IMR-90 (cell line): ENCODE data around the gene SERPINB3. TPM values are rescaled to one million over a fixed set of nuclear protein-coding genes. Genes with fewer than 3 reads are reported as not detected.

Experiments
- ATAC-seq: fragments of 200-7000 bp; cut with Tn5 transposase; 2 replicates; pipeline ENCODE4 v1.9.1; 2020; ENCODE audit warnings: low read depth, mild to moderate bottlenecking, moderate library complexity
- BruUV-seq: library from RNA; stranded (reverse); fragments of 400-500 nt; replicated peaks from 2 replicates; lab custom pipeline; 2021; lab: Mats Ljungman, UMichigan
- CTCF ChIA-PET: fragments of 300-600 bp; formaldehyde crosslinking; extraction: SDS; loops from one replicate; lab custom pipeline; 2021; ENCODE audit warnings: antibody characterized with exemption; lab: Yijun Ruan, JAX
- POLR2A ChIA-PET: fragments of 300-600 bp; sonication (Branson Sonifier 250); formaldehyde crosslinking; loops from one replicate; lab custom pipeline; 2022; ENCODE audit warnings: antibody characterized with exemption; ENCODE audit not compliant: unreplicated experiment; lab: Charles Lee
- DNase-seq: peaks from one replicate; pipeline ENCODE4 v3.0.0; 2013
- H2AFZ ChIP-seq: replicated peaks from 2 replicates; pipeline ENCODE3; 2013; ENCODE audit warnings: low read length, mild to moderate bottlenecking; ENCODE audit not compliant: poor library complexity
- H2AK5ac ChIP-seq: 2 replicates; pipeline ENCODE4 v1.6.1; 2013; ENCODE audit warnings: low read depth, low read length, inconsistent platforms
- H2AK9ac ChIP-seq: replicated peaks from 2 replicates; pipeline ENCODE3; 2013; ENCODE audit warnings: mild to moderate bottlenecking, low read depth, low read length, moderate library complexity; ENCODE audit not compliant: poor library complexity
- H2BK120ac ChIP-seq: 2 replicates; pipeline ENCODE4 v1.6.1; 2013; ENCODE audit warnings: low read depth, low read length, inconsistent platforms
- H2BK15ac ChIP-seq: 3 replicates; pipeline ENCODE4 v1.6.1; 2013; ENCODE audit warnings: low read depth, low read length, inconsistent platforms
- H2BK20ac ChIP-seq: 2 replicates; pipeline ENCODE4 v1.6.1; 2013; ENCODE audit warnings: low read depth, mild to moderate bottlenecking, inconsistent platforms, low read length, moderate library complexity
- H2BK5ac ChIP-seq: 2 replicates; pipeline ENCODE4 v1.6.1; 2013; ENCODE audit warnings: mild to moderate bottlenecking, low read depth, low read length, inconsistent platforms; ENCODE audit not compliant: poor library complexity, severe bottlenecking
- H3K14ac ChIP-seq: replicated peaks from 2 replicates; pipeline ENCODE4 v1.6.1; 2013; ENCODE audit warnings: low read depth, low read length, inconsistent platforms
- H3K18ac ChIP-seq: 2 replicates; pipeline ENCODE4 v1.6.1; 2013; ENCODE audit warnings: low read depth, low read length, control low read depth
- H3K23ac ChIP-seq: 2 replicates; pipeline ENCODE4 v1.6.1; 2013; ENCODE audit warnings: low read depth, low read length, inconsistent platforms
- H3K27ac ChIP-seq: 2 replicates; pipeline ENCODE4 v1.5.1; 2013; ENCODE audit warnings: mild to moderate bottlenecking, control low read depth, low read length; ENCODE audit not compliant: insufficient read depth
- H3K27me3 ChIP-seq: 2 replicates; pipeline ENCODE4 v1.6.1; 2013; ENCODE audit warnings: low read length; ENCODE audit not compliant: control insufficient read depth, insufficient read depth
- H3K36me3 ChIP-seq: 2 replicates; pipeline ENCODE4 v1.6.1; 2013; ENCODE audit warnings: low read length, mixed read lengths; ENCODE audit not compliant: control insufficient read depth, insufficient read depth
- H3K4ac ChIP-seq: 2 replicates; pipeline ENCODE4 v1.6.1; 2013; ENCODE audit warnings: low read depth, low read length, inconsistent platforms
- H3K4me1 ChIP-seq: 2 replicates; pipeline ENCODE4 v1.6.1; 2013; ENCODE audit warnings: low read length, mixed read lengths; ENCODE audit not compliant: control insufficient read depth, insufficient read depth
- H3K4me2 ChIP-seq: 2 replicates; pipeline ENCODE4 v1.6.1; 2013; ENCODE audit warnings: low read depth, mild to moderate bottlenecking, control low read depth, low read length, moderate library complexity
- H3K4me3 ChIP-seq: 2 replicates; pipeline ENCODE4 v1.5.1; 2013; ENCODE audit warnings: low read depth, mild to moderate bottlenecking, control low read depth, low read length, moderate library complexity; ENCODE audit not compliant: insufficient read depth
- H3K56ac ChIP-seq: 2 replicates; pipeline ENCODE4 v1.6.1; 2013; ENCODE audit warnings: low read length, inconsistent platforms; ENCODE audit not compliant: insufficient read depth; ENCODE audit errors: extremely low read depth
- H3K79me1 ChIP-seq, 2 experiments: 2 replicates each; pipeline ENCODE4 v1.6.1; 2013; ENCODE audit warnings: low read length in 2 of 2, inconsistent platforms in 1 of 2, low read depth in 1 of 2
- H3K9ac ChIP-seq: 2 replicates; pipeline ENCODE4 v1.6.1; 2013; ENCODE audit warnings: low read depth, low read length, control low read depth
- H3K9me1 ChIP-seq: 2 replicates; pipeline ENCODE4 v1.6.1; 2013; ENCODE audit warnings: low read length, inconsistent platforms; ENCODE audit not compliant: insufficient read depth
- H3K9me3 ChIP-seq: 2 replicates; pipeline ENCODE4 v1.6.1; 2013; ENCODE audit warnings: low read length; ENCODE audit not compliant: control insufficient read depth, insufficient read depth
- H4K20me1 ChIP-seq: 2 replicates; pipeline ENCODE4 v1.6.1; 2013; ENCODE audit warnings: low read length, inconsistent platforms; ENCODE audit not compliant: insufficient read depth
- H4K5ac ChIP-seq: 2 replicates; pipeline ENCODE4 v1.6.1; 2013; ENCODE audit warnings: mild to moderate bottlenecking, low read depth, low read length, control low read depth
- H4K8ac ChIP-seq, 2 experiments: 2 replicates each; pipeline ENCODE4 v1.6.1; 2013; ENCODE audit warnings: low read depth in 2 of 2, low read length in 2 of 2, control low read depth in 1 of 2, inconsistent platforms in 1 of 2
- H4K91ac ChIP-seq: 2 replicates; pipeline ENCODE4 v1.6.1; 2013; ENCODE audit warnings: low read depth, low read length, inconsistent platforms; ENCODE audit not compliant: insufficient read depth
- CEBPB ChIP-seq: IDR thresholded peaks from 2 replicates; pipeline ENCODE4 v1.6.1; 2012; ENCODE audit warnings: low read depth, low read length, improper control_type of control experiment
- CHD1 ChIP-seq: IDR thresholded peaks from 2 replicates; pipeline ENCODE4 v1.6.1; 2012; ENCODE audit warnings: low read depth, low read length, improper control_type of control experiment
- MAZ ChIP-seq: IDR thresholded peaks from 2 replicates; pipeline ENCODE4 v1.6.1; 2012; ENCODE audit warnings: low read depth, mild to moderate bottlenecking, low read length, improper control_type of control experiment, moderate library complexity, borderline replicate concordance
- POLR2A ChIP-seq: IDR thresholded peaks from 2 replicates; pipeline ENCODE4 v1.6.1; 2012; ENCODE audit warnings: mild to moderate bottlenecking, low read depth, low read length
- RAD21 ChIP-seq: IDR thresholded peaks from 2 replicates; pipeline ENCODE4 v1.6.1; 2012; ENCODE audit warnings: low read length, improper control_type of control experiment
- SMC3 ChIP-seq: fragments of 150-350 bp; IDR thresholded peaks from 2 replicates; pipeline ENCODE4 v1.6.1; 2016; ENCODE audit warnings: low read depth, mild to moderate bottlenecking, antibody characterized with exemption, low read length, moderate library complexity
- WGBS, 2 experiments: methylation state at CpG; one replicate each; pipeline versions ENCODE4 v1.1.5 to v1.1.7; 2013; ENCODE audit warnings: missing lambda C conversion rate in 2 of 2; ENCODE audit not compliant: insufficient read length in 1 of 2; ENCODE audit errors: extremely low coverage in 2 of 2; 5-methylcytosine and 5-hydroxymethylcytosine counted together
- dilution Hi-C: fragments of 300-500 bp; cut with HindIII; formaldehyde crosslinking; loops from one replicate; pipeline ENCODE4 v1.14.3; 2018; ENCODE audit warnings: low sequenced_read_pairs; ENCODE audit not compliant: unreplicated experiment
- in situ Hi-C: fragments of 300-500 bp; cut with MboI; formaldehyde crosslinking; loops from 3 replicates; pipeline ENCODE4 v1.14.3; 2019; ENCODE audit warnings: low sequenced_read_pairs, inconsistent platforms, mixed read lengths
- intact Hi-C: fragments of 100-400 bp; cut with micrococcal nuclease; formaldehyde crosslinking; loops from 2 replicates; pipeline ENCODE4 v1.10.0; 2022
- polyA plus RNA-seq, 3 experiments: library from polyadenylated mRNA; depleted of rRNA; stranded (reverse); fragments of >200 nt; gene quantifications; 2 replicates each; pipeline ENCODE4 v1.2.3, GENCODE V29; 2012; ENCODE audit warnings: low replicate concordance in 1 of 3
- total RNA-seq: library from RNA; depleted of rRNA; stranded (reverse); fragments of >200 nt; gene quantifications from 2 replicates; pipeline ENCODE4 v1.2.3, GENCODE V29; 2012
- TF ChIP-seq, protein P1 (sequence below): fragments of 150-350 bp; IDR thresholded peaks from 2 replicates; pipeline ENCODE4 v1.6.1; 2016; ENCODE audit warnings: low read depth, mild to moderate bottlenecking, low read length, moderate library complexity, borderline replicate concordance

SERPINB3 gene
- total and polyA plus RNA-seq, 2 of the 4 experiments (the other 2 are of a cell fraction) = not detected

DNA sequence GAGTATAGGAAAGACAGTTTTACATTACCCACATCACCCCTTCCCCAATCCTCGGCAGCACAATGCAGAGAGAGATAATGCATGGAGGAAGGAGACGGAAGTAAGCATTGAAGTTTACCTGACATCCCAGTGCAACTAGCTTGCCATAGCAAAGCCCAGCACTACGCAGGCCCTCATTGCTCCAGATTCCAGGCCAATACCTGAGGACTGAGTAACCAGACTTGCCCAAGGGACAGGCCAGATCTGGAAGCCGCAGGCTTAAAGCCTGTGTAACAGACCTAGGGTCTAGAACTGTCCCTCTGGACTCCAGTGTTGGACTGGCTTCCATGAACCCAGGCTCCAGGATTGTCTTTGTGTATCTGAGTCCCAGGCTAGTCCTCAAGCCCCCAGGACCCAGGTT is 35.3 kb downstream of the SERPINB3 start:
- H2AK5ac ChIP-seq = no peak overlapping the region
- CTCF ChIA-PET = no interaction called here
- no peak overlapping the region for H2AFZ ChIP-seq
- no peak overlapping the region for H2BK5ac ChIP-seq
- H4K8ac ChIP-seq = no peak overlapping the region
- H3K56ac ChIP-seq = no peak overlapping the region
- intact Hi-C loops (no loop called here), in situ Hi-C loops (no loop called here), dilution Hi-C loops (no loop called here)
- H3K9ac ChIP-seq = no peak overlapping the region
- no peaks in the 10 kb centered on the region for H3K27me3 ChIP-seq
- H3K36me3 ChIP-seq = no peaks in the 10 kb centered on the region
- H3K4me2 ChIP-seq = no peak overlapping the region
- no peak overlapping the region for H3K18ac ChIP-seq
- ATAC-seq = no peak
- no peak for TF ChIP-seq RAD21
- no peak for TF ChIP-seq SMC3
- TF ChIP-seq, protein P1, sequence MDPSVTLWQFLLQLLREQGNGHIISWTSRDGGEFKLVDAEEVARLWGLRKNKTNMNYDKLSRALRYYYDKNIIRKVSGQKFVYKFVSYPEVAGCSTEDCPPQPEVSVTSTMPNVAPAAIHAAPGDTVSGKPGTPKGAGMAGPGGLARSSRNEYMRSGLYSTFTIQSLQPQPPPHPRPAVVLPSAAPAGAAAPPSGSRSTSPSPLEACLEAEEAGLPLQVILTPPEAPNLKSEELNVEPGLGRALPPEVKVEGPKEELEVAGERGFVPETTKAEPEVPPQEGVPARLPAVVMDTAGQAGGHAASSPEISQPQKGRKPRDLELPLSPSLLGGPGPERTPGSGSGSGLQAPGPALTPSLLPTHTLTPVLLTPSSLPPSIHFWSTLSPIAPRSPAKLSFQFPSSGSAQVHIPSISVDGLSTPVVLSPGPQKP = no peak
- TF ChIP-seq CHD1 = no peak
- no peak for TF ChIP-seq MAZ
- no peak for TF ChIP-seq POLR2A
- TF ChIP-seq CEBPB = no peak
- no peaks in the 10 kb centered on the region for H3K9me1 ChIP-seq
- H3K4me3 ChIP-seq = no peak overlapping the region
- no peak for DNase-seq
- no peak overlapping the region for H4K91ac ChIP-seq
- H2AK9ac ChIP-seq = no peak overlapping the region
- no peak overlapping the region for H3K23ac ChIP-seq
- BruUV-seq = no TSS peak
- no peak overlapping the region for H3K14ac ChIP-seq
- no CpG with 5 or more reads among the region's 4 CpGs for WGBS, 2 experiments
- peaks cover 18% of the 10 kb centered on the region for H3K9me3 ChIP-seq
- no peaks in the 10 kb centered on the region for H4K20me1 ChIP-seq
- H2BK20ac ChIP-seq = no peak overlapping the region
- no peak overlapping the region for H4K5ac ChIP-seq
- POLR2A ChIA-PET = no interaction called here
- H3K79me1 ChIP-seq = no peaks in the 10 kb centered on the region
- H2BK15ac ChIP-seq = no peak overlapping the region
- no peak overlapping the region for H3K4ac ChIP-seq
- no peak overlapping the region for H2BK120ac ChIP-seq
- no peaks in the 10 kb centered on the region for H3K4me1 ChIP-seq
- no peak overlapping the region for H3K27ac ChIP-seq
